ENCODE results near the gene HIGD1A. TPM values are rescaled to one million over a fixed set of nuclear protein-coding genes. Genes with fewer than 3 reads are reported as not detected.

HIGD1A gene
- polyA plus RNA-seq, 1 donor from 2014 or later, result 350 TPM

DNA sequence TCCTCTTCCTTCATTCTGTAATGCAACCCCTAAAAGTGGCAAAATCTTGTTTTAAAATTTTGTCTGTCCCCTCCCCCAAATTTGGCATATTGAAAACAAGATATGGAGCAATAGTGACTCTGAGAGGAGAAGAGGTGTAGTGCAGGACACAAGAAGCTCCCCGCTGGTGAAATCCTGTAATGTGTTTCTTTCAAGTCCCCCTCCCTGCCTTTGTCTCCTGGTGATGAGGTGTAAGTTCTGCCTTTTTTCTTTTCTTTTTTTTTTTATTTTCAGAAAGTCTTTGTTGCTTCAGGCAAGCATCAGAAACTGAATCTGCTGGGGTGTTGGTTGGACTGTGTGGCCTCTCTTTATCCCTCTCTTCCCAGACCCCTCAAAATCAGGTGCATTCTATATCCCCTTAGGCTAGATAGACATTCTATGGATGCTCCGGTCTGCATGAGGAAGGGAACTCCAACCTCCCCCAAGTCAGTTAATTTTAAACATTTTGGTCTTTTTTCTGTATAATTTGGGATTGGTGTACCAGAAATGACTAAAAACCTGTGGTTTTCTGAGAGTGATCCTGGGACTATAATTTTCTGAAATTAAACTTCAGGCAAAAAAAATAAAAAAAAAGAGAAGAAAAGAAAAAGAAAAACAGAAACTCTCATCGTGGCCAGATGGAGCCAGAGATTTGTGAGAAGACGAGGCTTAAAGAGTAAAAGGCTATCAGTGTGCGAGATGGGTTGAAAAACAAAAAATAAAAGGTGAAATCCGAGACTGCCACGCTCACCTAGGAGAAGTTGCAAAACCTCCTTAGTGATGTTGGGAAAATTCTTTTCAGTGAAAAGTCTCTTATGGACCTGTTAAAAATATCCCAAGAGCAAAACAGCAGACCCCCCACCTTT, 26.4 kb upstream of the HIGD1A start:
- Histone ChIP-seq H2AFZ (ENCODE audit: low read depth, low read length) (no peak overlapping the region), H3K27me3 (ENCODE audit: insufficient read depth, low read depth, low read length) (no peaks in the 10 kb centered on the region), H3K79me2 (replicated peaks; ENCODE audit: insufficient read depth, low read length) (no peaks in the 10 kb centered on the region), H3K36me3 (ENCODE audit: insufficient read depth, low read length) (no peaks in the 10 kb centered on the region), H3F3A (ENCODE audit: insufficient read depth, low read length, poor library complexity, severe bottlenecking) (no peaks in the 10 kb centered on the region), H4K20me1 (ENCODE audit: insufficient read depth) (no peaks in the 10 kb centered on the region), H3K9ac (ENCODE audit: low read length) (no peak overlapping the region), H3K9me3 (ENCODE audit: low read length) (no peaks in the 10 kb centered on the region), H3K4me2 (ENCODE audit: low read length) (no peak overlapping the region), H3K27ac (ENCODE audit: low read length) (no peak overlapping the region), H3K4me3 (ENCODE audit: low read length) (no peak overlapping the region), H3K9me2 (ENCODE audit: insufficient read depth, low read length) (no peaks in the 10 kb centered on the region)
- no peak for TF ChIP-seq EZH2 (IDR thresholded peaks at IDR 0.05; ENCODE audit: borderline replicate concordance, insufficient read depth, low read length, poor library complexity, severe bottlenecking)
- TF ChIP-seq RAD21 (conservative IDR thresholded peaks at IDR 0.05), result no peak
- no peak for TF ChIP-seq TAF1 (IDR thresholded peaks at IDR 0.05; ENCODE audit: low read depth)
- no peak for TF ChIP-seq POLR2AphosphoS5 (IDR thresholded peaks at IDR 0.05)
- no peak for TF ChIP-seq CTCF (IDR thresholded peaks at IDR 0.05; ENCODE audit: poor library complexity, severe bottlenecking)
- TF ChIP-seq REST (IDR thresholded peaks at IDR 0.05; ENCODE audit: borderline replicate concordance), result no peak
- no peak for TF ChIP-seq SMC3 (conservative IDR thresholded peaks at IDR 0.05; ENCODE audit: poor library complexity)
- no peak for TF ChIP-seq MXI1 (conservative IDR thresholded peaks at IDR 0.05; ENCODE audit: poor library complexity, severe bottlenecking)
- no peak for TF ChIP-seq EP300 (conservative IDR thresholded peaks at IDR 0.05; ENCODE audit: poor library complexity, severe bottlenecking)

GRCh38 chr3:42829628-42830436, 25.5 kb upstream of the HIGD1A start:
- no peak overlapping the region for H3K9ac ChIP-seq (ENCODE audit: low read length)
- H3K4me2 ChIP-seq (ENCODE audit: low read length), result no peak overlapping the region
- H3K27me3 ChIP-seq (ENCODE audit: insufficient read depth, low read depth, low read length), result no peaks in the 10 kb centered on the region
- H4K20me1 ChIP-seq (ENCODE audit: insufficient read depth), result no peaks in the 10 kb centered on the region
- no peaks in the 10 kb centered on the region for H3K9me3 ChIP-seq (ENCODE audit: low read length)
- no peak overlapping the region for H2AFZ ChIP-seq (ENCODE audit: low read depth, low read length)
- no peak for TF ChIP-seq SMC3 (conservative IDR thresholded peaks at IDR 0.05; ENCODE audit: poor library complexity)
- no peak for TF ChIP-seq TAF1 (IDR thresholded peaks at IDR 0.05; ENCODE audit: low read depth)
- TF ChIP-seq EP300 (conservative IDR thresholded peaks at IDR 0.05; ENCODE audit: poor library complexity, severe bottlenecking), result no peak
- no peak for TF ChIP-seq EZH2 (IDR thresholded peaks at IDR 0.05; ENCODE audit: borderline replicate concordance, insufficient read depth, low read length, poor library complexity, severe bottlenecking)
- TF ChIP-seq MXI1 (conservative IDR thresholded peaks at IDR 0.05; ENCODE audit: poor library complexity, severe bottlenecking), result no peak
- TF ChIP-seq POLR2AphosphoS5 (IDR thresholded peaks at IDR 0.05), result no peak
- TF ChIP-seq CTCF (IDR thresholded peaks at IDR 0.05; ENCODE audit: poor library complexity, severe bottlenecking), result no peak
- no peak for TF ChIP-seq REST (IDR thresholded peaks at IDR 0.05; ENCODE audit: borderline replicate concordance)
- no peak for TF ChIP-seq RAD21 (conservative IDR thresholded peaks at IDR 0.05)
- H3K79me2 ChIP-seq (replicated peaks; ENCODE audit: insufficient read depth, low read length), result no peaks in the 10 kb centered on the region
- no peak overlapping the region for H3K4me3 ChIP-seq (ENCODE audit: low read length)
- H3K27ac ChIP-seq (ENCODE audit: low read length), result no peak overlapping the region
- no peaks in the 10 kb centered on the region for H3K36me3 ChIP-seq (ENCODE audit: insufficient read depth, low read length)
- H3K9me2 ChIP-seq (ENCODE audit: insufficient read depth, low read length), result no peaks in the 10 kb centered on the region
- no peaks in the 10 kb centered on the region for H3F3A ChIP-seq (ENCODE audit: insufficient read depth, low read length, poor library complexity, severe bottlenecking)

Measured in neural cell (in vitro differentiated cells).